GM19328 (cell line): ENCODE data around the gene PNPLA2.
A peak's percentile ranks its signal among the peaks of the same experiment; 100 is the strongest.

Source experiments
- ATAC-seq: cut with Tn5 transposase; IDR thresholded peaks from one replicate; pipeline ENCODE4 v1.9.1; 2021; ENCODE audit warnings: mild to moderate bottlenecking, moderate library complexity; ENCODE audit not compliant: unreplicated experiment

Gene PNPLA2

GRCh38 chr11:786235-787083 lies 32.3 kb upstream of the PNPLA2 start:
- ATAC-seq, result no peak

- ATAC-seq, result no peak
Measured at GRCh38 chr11:787084-787675, 31.5 kb upstream of the PNPLA2 start.

- no peak for ATAC-seq
Measured at GRCh38 chr11:788009-788640, 30.6 kb upstream of the PNPLA2 start.

GRCh38 chr11:788953-789940 lies 29.5 kb upstream of the PNPLA2 start:
- ATAC-seq, result no peak

- no peak for ATAC-seq
Measured at GRCh38 chr11:789943-790342, 28.8 kb upstream of the PNPLA2 start, which contains the start of gene CEND1. Gene CEND1 (minus strand): TSS chr11:790090. CDS start chr11:788576, 1,514 bp downstream.

- ATAC-seq, result no peak
Measured at GRCh38 chr11:790721-791564, 27.8 kb upstream of the PNPLA2 start.

GRCh38 chr11:791658-792534 lies 26.8 kb upstream of the PNPLA2 start:
- ATAC-seq, result no peak

GRCh38 chr11:792535-792821 lies 26.2 kb upstream of the PNPLA2 start:
- ATAC-seq, result no peak

GRCh38 chr11:792873-793272 lies 25.8 kb upstream of the PNPLA2 start:
- ATAC-seq, result no peak

- ATAC-seq, result no peak
Measured at GRCh38 chr11:793556-793955, 25.2 kb upstream of the PNPLA2 start.

- no peak for ATAC-seq
Measured at GRCh38 chr11:794013-794765, 24.5 kb upstream of the PNPLA2 start.

- no peak for ATAC-seq
Measured at GRCh38 chr11:794766-795633, 23.7 kb upstream of the PNPLA2 start.

GRCh38 chr11:795634-796564 lies 22.8 kb upstream of the PNPLA2 start:
- ATAC-seq, result no peak

- ATAC-seq, result no peak
Measured at GRCh38 chr11:796565-797295, 22.0 kb upstream of the PNPLA2 start.

- peak; percentile 37 for ATAC-seq
Measured at GRCh38 chr11:797296-798092, 21.2 kb upstream of the PNPLA2 start.
